HG03095 (cell line): ENCODE data around the gene LRCH3.
A peak's percentile ranks its signal among the peaks of the same experiment; 100 is the strongest.
"Not testable (repeated sequence)": the region's sequence is repeated elsewhere in the genome, so short reads cannot be mapped to it uniquely, and the experiment has no call there.

Source experiments
- ATAC-seq: cut with Tn5 transposase; IDR thresholded peaks from one replicate; pipeline ENCODE4 v1.9.1; 2021; ENCODE audit warnings: moderate library complexity; ENCODE audit not compliant: unreplicated experiment

The LRCH3 gene

DNA sequence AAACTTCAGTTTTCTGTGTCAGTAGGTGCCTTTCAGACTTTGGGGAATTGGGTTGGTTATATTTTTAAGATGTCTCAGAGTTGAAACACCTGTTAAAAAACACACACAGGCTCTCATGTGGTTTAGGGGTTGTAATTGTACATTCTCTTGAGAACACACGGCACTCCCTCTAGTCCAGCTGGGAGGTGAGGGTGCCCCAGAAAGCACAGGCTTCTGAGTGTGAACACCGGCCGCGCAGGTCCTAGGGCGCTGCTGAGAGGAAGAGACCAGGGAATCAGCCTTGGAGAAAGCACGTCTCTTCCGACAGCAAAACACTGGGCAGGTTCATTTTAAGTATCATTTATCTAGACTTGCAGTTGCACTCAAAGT lies 90.9 kb downstream of the LRCH3 start:
- no peak for ATAC-seq

DNA sequence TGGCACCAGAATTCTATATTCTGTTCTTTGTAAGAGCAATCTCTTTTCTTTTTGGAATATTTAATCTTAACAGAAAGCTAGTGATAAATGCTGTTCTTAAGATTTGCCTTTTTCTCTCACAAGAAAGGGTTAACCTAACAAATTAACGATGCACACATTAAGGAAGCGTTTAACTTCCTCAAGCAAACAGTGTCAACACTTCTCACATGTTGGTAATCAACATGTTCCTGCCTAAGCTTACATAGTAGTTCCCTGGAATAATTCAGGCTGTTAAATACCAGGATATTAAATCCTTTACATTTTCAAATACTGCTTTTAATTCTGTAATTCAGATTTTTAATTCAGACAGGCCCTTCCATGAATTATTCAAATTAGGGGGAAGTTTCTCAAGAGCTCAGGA lies 91.5 kb downstream of the LRCH3 start:
- no peak for ATAC-seq

DNA sequence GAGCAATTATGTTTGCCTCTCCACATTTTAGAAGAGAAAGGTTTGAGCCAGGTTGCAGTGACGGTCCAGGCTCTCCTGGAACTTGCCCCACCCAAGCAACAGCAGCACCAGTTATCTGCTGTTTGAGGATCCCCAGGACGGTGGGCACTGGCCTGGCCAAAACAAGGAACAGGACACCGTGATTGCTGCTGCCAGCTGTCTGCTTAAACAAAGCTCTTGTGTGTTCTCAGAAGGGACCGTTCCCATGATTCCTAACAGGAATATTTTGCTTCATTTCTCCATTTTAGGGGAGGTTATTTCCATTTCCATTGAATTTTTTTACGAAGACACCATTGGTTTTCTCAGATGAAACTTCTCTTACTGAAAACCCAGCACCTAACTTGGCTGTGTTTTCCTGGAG lies 92.5 kb downstream of the LRCH3 start:
- no peak for ATAC-seq

DNA sequence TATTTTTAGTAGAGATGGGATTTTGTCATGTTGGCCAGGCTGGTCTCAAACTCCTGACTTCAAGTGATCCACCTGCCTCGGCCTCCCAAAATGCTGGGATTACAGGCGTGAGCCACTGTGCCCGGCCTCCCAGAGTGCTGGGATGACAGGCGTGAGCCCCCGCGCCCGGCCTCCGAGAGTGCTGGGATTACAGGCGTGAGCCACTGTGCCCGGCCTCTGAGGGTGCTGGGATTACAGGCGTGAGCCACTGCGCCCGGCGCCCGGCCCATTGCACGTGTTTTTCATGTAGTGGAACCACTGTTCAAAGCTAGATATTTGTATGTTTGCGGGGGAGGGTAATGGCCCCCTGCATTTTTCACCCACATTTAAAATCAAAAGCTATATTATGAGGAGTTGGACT lies 93.3 kb downstream of the LRCH3 start:
- ATAC-seq, result not testable (repeated sequence)

DNA sequence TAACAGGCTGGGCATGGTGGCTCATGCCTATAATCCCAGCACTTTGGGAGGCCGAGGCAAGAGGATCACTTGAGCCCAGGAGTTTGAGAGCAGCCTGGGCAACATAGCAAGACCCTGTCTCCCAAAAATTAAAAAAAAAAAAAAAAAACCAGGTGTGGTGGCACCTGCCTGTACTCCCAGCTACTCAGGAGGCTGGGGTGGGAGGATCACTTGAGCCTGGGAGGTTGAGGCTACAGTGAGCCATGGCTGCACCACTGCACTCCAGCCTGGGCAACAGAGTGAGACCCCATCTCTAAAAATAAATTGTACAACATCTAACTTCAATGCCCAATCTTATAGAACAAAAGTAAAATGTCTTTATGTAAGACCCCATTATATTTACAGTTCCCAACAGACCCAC lies 95.0 kb downstream of the LRCH3 start:
- ATAC-seq, result not testable (repeated sequence)

DNA sequence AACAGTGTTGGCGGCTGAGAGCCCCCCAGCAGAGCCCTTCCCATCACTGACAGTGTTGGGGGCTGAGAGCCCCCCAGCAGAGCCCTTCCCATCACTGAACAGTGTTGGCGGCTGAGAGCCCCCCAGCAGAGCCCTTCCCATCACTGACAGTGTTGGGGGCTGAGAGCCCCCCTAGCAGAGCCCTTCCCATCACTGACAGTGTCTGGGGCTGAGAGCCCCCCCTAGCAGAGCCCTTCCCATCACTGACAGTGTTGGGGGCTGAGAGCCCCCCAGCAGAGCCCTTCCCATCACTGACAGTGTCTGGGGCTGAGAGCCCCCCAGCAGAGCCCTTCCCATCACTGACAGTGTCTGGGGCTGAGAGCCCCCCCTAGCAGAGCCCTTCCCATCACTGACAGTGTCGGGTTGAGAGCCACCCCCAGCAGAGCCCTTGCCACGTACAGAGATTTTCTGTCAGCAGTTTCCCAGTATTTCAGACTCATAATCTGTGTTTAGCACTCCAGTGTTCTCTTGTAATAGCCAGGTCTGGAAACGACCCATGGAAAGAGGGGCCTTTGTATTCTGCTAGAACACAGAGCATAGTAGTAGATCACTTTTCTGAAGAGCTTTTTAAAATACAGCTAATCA lies 96.5 kb downstream of the LRCH3 start:
- not testable (repeated sequence) for ATAC-seq

DNA sequence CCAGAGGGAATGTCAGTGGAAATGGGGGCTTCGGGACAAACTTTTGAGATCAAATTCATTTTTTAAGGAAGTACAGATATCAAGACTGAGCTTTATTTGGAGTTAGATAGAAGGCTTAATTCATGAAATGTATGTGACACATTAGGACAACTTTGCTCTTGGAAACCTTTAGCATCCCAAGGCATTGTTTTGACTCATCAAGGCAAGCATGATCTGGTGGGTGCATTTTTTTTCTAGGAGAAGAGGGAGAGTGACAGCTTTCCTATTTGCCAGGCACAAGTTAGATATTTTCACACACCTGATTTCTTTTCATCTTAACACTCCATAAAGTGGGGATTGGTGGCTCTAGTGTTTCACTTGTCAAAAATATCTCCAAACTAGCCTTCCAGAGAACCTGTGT lies 97.5 kb downstream of the LRCH3 start:
- ATAC-seq, result no peak

DNA sequence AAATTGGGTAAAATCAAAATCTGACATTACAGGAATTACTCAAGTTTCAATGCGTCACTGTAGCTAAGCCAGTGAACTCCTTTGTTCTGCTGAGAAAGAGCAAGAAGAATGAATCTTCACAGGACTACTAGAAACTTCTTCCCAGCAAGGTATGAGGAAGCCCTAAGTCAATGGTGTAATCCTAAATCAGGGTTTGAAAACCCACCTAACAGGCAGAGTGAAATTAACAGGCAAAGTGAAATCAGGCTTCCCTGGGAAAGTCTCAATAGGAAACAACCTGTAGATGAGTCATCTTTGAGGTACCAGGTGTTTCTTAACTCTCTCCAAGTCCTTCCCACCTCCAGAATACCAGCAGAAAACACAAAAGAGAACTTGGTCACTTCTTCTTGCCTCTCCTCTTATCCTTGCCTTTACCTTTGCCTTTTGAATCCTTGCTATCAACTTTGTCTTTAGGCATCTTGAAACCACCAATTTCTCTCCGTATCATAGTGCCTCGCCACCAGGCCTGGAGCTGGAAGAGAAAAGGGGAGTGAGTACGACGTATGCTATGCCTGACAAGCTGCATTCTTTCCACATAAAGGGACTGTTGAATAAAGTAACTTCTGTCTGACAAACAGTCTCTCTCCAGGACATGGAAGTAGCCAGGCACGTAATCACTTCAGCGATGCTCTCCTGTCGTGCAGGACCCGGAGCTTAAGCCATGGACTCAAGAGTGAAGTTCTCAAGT lies 98.3 kb downstream of the LRCH3 start:
- ATAC-seq, result no peak

DNA sequence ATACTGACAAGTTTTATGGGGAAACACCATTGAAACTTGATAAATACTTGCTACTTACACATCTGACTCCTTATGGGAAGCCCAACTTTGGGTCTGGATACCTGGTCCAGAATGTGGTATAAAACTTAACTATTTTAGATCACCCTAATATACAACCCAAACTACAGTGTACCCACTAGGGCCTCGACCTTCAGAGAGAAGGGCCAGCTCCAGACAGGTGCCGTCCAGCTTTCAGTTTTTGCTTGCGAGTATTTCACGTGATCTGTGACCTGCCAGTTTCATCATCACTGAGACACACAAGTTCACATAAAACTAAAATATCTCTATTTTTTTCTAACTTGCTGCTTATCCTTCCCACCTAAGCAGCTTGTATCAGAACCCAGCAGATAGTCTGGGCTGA lies 99.6 kb downstream of the LRCH3 start:
- ATAC-seq, result no peak

DNA sequence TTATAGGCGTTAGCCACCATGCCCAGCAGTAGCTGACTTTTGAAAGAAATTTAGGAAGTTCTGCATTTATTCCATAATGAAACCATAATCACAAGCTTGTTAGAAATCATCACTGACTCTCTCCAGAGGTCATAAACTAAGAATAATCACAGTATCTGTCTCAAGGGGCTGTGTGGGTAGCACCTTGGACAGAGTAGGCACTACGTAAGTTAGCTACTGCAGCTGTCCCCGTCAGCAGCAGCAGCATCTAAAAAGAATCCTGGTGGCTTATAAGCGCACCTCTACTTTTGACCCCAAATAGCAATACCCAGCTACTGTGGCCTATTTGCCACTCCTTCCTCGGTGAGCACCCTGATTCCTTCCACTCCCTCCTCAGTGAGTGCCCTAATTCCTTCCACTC lies 101.1 kb downstream of the LRCH3 start:
- ATAC-seq, result no peak

DNA sequence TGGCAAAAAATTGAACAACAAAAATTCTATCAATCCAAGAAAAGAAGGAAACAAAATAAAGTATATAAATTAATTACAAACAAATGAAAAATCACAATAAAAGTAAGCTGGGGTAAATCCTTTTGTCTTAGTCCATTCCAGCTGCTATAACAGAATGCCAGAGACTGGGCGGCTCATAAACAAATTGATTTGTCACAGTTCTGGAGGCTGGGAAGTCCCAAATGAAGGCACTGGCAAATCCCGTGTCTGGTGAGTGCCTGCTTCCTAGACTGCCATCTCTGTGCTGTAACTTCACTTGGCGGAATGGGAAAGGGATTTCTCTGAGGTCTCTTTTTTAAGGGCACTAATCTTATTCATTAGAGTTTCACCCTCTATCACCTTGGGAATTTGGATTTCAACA lies 105.4 kb downstream of the LRCH3 start:
- ATAC-seq, result no peak

DNA sequence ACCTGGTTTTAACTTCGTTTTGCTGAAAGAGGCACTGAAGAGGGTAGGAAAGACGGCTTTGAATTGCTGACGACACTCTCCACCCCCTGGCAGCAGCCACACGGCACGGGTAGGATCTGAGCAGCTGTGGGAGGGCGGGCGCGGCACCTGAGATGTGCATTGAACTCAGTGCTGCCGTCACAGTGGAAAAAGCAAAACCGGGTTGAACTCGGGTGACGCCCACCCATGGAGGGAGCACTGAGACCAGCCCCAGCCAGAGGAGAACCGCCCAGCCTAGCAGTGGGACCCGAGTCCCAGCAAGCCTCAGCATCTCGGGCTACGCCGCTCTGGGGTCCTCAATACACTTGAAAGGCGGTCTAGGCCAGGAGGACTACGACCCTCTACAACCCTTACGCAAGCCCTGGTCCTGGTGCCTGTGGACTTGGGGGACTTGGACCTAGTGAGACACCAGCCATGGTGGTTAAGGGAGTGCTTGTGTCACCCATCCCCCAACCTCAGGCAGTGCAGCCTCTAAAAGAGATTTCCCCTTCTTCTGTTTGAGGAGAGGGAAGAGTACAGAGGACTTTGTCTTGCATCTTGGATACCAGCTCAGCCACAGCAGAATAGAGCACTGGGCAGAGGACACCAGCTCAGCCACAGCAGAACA lies 108.9 kb downstream of the LRCH3 start:
- ATAC-seq, result no peak

DNA sequence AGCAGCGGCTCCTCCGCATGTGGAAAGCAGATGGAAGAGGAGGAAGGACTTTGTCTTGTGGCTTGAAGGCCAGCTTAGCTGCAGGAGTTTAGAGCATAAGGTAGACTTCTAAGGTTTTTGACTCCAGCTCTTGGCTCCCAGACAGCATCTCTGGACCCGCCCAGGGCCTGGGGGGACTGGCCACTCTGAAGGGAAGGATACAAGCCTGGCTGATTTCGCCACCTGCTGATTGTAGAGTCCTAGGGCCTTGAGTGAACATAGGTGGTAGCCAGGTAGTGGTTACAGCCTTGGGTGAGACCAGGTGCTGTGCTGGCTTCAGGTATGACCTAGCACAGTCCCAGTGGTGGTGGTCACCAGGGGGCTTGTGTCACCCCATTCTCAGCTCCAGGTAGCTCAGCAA lies 110.6 kb downstream of the LRCH3 start:
- no peak for ATAC-seq

DNA sequence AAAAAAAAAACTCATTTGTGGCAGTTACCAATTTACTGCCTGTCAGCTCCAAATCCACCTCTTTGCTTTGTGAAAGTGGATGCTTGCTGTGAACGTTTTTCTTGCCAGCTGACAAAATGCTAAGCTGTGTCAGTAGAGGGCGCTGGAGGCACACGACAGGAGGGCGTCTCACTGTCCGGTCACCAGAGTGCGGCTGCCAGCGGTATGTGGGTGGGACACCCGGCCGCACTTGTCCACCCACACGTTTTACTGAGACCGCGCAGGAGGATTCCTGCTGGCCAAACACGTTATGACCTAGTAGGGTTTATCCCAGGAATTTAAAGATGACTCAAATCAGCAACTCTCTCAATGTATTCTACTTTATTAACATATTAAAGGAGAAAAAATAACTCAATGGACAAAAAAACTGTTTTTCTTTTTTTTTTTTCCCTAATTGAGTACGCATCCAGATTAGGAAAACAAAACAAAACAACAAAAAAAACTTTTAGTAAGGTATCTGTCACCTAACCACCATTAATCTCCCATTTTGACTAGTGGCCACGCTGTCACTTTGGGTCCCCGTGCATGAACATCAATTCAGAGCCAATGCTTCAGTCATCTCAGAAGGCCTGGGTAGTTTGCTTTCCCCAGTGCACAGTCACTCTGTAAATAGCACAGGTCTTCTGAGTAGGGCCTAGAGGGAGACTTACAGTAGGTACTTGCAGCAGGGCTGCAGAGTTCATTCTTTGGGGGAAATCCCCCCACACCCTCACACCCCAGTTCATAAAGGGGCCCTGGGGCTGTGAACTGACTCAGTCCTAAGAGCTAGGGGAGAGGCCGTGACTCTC lies 115.2 kb downstream of the LRCH3 start:
- peak; percentile 84 for ATAC-seq

DNA sequence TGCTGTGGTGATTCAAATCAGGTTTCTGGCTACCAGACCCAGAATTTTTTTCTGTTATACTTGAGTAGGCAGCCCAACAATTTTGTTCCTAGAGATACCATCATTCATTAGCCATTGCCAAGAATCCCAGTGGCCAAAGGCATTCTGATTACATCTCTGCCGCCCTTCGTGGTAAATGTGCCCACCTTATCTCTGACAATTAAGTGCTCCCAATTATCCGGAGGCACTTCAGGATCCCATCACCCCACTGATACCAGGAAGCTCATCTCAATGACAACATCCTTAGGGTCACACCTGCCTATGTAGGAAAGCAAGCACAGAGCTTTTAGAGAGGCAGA lies 115.8 kb downstream of the LRCH3 start:
- no peak for ATAC-seq

DNA sequence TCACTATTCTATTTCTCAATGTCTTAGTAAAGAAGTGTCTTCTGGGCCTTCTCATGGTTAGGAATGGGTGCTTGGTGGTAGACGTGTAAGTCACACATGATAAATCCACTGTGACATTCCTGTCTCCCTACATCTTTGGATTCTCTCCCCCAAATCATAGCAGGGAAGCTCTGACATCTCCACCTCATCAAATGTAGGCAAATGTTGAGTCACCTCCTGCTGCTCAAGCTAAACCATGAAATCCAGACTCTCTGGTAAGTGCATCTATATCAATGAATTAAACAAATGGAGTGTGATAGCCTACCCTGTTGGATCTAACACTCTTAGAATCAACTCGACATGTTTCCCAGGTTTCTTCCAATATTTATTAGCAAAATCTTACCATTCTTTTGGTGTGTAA lies 116.1 kb downstream of the LRCH3 start:
- no peak for ATAC-seq

DNA sequence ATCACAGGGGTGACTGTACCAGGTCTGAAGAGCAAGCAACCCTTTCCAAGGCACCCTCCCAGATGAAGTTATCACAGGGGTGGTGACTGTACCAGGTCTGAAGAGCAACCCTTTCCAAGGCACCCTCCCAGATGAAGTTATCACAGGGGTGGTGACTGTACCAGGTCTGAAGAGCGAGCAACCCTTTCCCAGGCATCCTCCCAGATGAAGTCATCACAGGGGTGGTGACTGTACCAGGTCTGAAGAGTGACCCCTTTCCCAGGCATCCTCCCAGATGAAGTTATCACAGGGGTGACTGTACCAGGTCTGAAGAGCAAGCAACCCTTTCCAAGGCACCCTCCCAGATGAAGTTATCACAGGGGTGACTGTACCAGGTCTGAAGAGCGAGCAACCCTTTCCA lies 117.5 kb downstream of the LRCH3 start:
- not testable (repeated sequence) for ATAC-seq

DNA sequence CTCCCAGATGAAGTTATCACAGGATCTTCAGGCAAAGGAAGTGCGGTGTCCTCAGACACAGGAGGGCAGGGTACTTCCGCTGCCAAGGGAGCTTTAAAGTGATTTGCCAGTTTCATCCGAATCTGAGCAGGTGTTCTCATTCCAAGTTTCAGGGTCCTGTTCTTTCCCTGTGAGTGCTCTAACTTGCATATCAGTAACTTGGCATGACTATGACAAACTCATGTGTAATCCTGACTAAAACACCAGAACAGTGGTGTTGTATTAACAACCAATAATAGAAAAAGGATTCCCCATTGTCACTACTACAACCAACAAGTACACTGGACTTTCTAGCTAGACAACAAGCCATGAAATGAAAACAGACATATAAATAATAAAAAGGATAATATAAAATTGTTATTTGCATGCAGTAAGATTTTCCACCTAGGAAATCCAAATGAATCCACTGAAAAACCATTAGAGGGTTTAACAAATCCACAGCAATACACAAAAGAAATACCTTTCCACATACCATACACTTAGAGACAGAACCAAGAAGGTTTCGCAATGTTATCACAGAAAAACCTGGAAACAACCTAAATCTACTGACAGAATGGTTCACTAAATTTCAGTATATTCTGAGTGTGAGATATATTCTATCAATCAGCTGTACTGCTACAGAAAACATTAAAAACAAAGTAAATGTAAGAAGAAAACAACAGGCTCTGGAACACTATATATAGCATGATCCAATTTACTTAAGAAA lies 118.1 kb downstream of the LRCH3 start:
- no peak for ATAC-seq

DNA sequence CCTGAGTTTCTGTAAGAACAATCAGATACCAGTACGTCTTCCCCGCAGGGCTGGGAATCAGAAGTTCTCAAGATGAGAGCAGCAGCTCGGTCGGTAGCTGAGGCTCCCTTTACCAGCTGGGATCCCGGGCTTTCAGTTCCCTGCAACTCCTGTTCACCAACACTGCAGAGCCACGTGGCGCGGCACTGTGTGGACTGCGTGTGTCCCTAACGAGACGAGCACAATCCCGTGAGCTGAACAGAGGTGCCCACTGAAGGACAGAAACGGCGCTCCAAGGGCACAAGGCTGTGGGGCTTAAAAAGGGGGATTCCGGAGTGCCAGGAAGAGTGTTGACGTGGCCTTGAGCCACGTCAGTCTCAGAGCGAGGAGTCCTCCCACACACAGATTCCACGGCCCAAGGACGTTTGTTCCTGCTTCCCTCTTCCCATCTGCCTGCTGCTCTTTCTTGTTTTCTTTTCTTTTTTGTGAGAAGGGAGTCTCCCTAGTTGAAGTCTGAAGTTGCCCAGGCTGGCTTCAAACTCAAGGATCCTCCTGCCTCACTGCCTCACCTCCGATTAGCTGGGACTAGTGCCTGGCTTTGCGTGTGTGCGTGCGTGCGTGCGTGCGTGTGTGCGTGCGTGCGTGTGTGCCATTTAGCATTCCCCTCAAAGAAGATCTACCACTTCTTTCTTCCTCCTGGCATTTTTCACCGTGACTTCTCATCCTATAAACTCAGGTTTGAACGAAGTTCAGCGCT lies 121.9 kb downstream of the LRCH3 start:
- ATAC-seq, result no peak

DNA sequence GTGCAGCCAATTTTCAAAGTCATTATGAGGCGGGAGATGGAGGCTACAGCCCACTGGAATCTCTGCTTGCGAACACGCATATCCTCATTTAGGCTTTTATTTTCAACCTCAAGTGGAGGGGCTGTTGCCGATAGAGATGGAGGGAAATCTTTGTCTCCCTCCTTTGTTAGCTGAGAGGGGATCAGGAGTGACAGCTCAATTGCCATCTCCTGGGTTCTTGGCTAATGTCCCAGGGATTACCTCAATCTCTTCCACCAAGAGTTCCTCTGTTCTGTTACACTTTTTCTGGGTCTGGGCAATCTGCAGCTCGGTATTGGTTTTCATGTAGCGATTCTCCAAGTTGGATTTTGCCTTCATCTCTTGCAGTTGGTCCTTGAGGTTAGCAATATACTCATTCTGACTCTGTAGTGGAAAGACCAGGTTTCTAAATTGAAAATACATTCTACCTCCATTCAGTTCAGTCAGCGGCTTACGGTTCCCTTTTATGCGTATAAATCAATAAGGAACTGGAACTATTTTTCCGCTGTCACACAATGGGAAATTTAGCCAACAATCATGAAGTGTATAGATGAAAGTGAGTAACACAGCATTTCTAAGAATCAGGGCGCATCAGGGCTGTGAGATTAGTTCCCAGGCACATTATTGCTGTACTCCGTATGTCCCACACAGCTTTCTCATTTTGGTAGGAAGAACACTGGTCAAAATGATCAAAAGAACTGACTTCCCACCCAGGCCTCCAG lies 122.8 kb downstream of the LRCH3 start:
- no peak for ATAC-seq
